ENCODE data around the gene PPP4R3A.
"Not testable (repeated sequence)": the region's sequence is repeated elsewhere in the genome, so short reads cannot be mapped to it uniquely, and the experiment has no call there.

The PPP4R3A gene

DNA sequence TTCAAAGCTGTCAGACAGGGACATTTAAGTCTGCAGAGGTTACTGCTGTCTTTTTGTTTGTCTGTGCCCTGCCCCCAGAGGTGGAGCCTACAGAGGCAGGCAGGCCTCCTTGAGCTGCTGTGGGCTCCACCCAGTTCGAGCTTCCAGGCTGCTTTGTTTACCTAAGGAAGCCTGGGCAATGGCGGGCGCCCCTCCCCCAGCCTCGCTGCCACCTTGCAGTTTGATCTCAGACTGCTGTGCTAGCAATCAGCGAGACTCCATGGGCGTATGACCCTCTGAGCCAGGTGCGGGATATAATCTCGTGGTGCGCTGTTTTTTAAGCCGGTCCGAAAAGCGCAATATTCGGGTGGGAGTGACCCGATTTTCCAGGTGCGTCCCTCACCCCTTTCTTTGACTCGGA is 73.8 kb downstream of the PPP4R3A start:
- not testable (repeated sequence) for H3K27me3 Mint-ChIP-seq (ENCODE audit: low read depth); H3K4me3 Mint-ChIP-seq; H3K36me3 Mint-ChIP-seq (ENCODE audit: low read depth); H3K4me1 Mint-ChIP-seq (ENCODE audit: low read depth); H3K27ac Mint-ChIP-seq
- peaks cover 22% of the 10 kb centered on the region for H3K9me3 Mint-ChIP-seq

DNA sequence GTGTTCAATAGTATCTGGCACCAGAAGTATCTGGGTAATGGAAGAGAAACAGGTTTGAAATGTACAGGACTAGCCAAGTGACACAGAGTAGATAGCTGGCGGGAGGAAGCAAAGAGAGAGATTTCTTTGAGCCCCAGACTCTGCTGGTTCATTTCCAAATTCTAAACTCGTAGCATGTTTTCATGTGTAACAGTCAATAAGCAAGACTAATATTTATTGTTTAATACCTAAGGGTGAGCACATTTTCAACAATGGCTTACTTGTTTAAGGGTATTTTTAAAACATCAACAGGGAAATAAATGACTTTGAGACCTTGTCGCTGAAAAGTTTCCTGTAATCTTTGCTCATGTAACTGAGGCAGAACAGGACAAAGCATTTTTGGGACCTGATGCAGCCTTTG is 80.7 kb downstream of the PPP4R3A start:
- peaks cover 12% of the 10 kb centered on the region for H3K4me1 Mint-ChIP-seq (ENCODE audit: low read depth)
- H3K27ac Mint-ChIP-seq: no peak overlapping the region
- H3K27me3 Mint-ChIP-seq (ENCODE audit: low read depth): peaks cover 5% of the 10 kb centered on the region
- no peaks in the 10 kb centered on the region for H3K36me3 Mint-ChIP-seq (ENCODE audit: low read depth)
- no peak overlapping the region for H3K4me3 Mint-ChIP-seq
- no peaks in the 10 kb centered on the region for H3K9me3 Mint-ChIP-seq

DNA sequence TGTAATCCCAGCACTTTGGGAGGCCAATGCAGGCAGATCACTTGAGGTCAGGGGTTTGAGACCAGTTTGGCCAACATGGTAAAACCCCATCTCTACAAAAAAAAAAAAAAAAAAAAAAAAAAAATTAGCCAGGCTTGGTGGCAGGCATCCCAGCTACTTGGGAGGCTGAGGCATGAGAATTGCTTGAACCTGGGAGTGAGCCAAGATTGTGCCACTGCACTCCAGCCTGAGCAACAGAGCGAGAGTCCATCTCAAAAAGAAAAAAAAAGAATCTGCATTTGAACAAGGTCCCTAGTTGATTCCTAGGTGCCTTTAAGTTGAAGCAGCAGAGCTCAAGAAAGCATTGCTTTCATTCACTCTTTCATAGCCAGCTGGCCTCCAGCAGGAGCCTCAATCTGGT is 81.2 kb downstream of the PPP4R3A start:
- not testable (repeated sequence) for H3K27ac Mint-ChIP-seq; H3K27me3 Mint-ChIP-seq (ENCODE audit: low read depth); H3K36me3 Mint-ChIP-seq (ENCODE audit: low read depth); H3K4me3 Mint-ChIP-seq; H3K9me3 Mint-ChIP-seq
- peaks cover 12% of the 10 kb centered on the region for H3K4me1 Mint-ChIP-seq (ENCODE audit: low read depth)

DNA sequence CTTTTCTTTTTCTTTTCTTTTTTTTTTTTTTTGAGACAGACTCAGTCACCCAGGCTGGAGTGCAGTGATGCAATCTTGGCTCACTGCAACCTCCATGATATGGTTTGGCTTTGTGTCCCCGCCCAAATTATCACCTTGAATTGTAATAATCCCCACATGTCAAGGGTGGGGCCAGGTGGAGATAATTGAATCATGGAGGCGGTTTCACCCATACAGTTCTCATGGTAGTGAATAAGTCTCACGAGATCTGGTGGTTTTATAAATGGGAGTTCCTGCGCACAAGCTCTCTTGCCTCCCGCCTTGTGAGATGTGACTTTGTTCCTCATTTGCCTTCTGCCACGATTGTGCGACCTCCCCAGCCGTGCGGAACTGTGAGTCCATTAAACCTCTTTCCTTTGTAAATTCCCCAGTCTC is 84.6 kb downstream of the PPP4R3A start:
- H3K27me3 Mint-ChIP-seq (ENCODE audit: low read depth); H3K27ac Mint-ChIP-seq; H3K36me3 Mint-ChIP-seq (ENCODE audit: low read depth); H3K4me3 Mint-ChIP-seq; H3K9me3 Mint-ChIP-seq: not testable (repeated sequence)
- peaks cover 12% of the 10 kb centered on the region for H3K4me1 Mint-ChIP-seq (ENCODE audit: low read depth)

DNA sequence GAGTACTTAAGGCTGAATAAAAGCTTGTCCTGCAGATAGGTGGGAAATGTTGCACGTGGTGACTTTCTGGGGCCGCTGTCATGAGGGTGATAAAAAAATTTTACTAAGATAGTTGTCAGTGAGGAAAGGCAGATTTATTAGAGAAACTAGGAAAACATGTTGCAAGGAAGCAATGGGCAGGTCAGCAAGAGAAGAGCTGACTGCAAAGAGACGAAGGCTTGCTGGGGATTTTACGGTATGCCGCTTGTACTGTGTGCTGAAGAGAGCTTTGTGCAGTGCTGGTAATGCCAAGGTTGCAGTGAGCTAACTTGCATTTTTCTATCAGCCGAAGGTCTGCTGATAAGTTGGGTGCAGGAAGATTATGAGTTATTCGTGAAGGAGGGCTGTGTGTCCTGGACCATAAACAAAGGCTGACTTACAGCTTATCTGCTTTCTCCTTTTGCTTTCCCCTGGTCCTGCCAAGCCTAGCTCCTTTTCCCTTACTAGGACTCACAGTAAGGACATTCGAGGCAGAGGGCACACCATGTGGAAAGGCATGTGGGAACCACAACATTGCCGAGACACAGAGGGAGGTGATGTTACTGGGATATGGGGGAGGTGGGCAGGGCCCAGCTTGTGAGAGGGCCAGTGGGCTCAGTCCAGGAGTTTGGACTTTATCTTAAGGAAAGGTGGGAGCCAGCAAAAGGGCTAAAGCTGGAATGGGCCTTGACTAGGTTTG is 85.1 kb downstream of the PPP4R3A start:
- Mint-ChIP-seq H3K4me3 (no peak overlapping the region), H3K36me3 (ENCODE audit: low read depth) (no peaks in the 10 kb centered on the region), H3K27me3 (ENCODE audit: low read depth) (peaks cover 5% of the 10 kb centered on the region), H3K9me3 (no peaks in the 10 kb centered on the region), H3K27ac (no peak overlapping the region), H3K4me1 (ENCODE audit: low read depth) (peaks cover 12% of the 10 kb centered on the region)

DNA sequence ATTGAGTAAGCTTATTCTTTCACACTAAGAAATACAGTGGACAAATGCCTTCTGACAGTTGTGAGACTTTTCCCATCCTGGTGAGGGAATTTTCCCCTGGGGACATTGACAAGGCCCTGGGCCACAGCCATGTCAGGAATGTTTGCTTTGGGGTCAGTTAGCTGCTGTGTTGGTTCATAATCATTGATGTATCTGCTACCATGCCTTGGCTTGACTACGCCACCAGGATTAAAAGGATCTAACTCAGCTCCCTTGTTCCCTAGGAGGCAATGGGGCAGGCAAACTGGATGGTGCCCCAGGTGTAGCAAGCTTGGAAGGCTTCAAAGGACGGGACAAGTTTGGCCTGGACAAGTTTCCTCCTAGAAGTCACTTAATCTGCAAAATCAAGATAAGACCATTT is 89.4 kb downstream of the PPP4R3A start:
- Mint-ChIP-seq H3K36me3 (ENCODE audit: low read depth) (peaks cover 7% of the 10 kb centered on the region), H3K9me3 (no peaks in the 10 kb centered on the region)

DNA sequence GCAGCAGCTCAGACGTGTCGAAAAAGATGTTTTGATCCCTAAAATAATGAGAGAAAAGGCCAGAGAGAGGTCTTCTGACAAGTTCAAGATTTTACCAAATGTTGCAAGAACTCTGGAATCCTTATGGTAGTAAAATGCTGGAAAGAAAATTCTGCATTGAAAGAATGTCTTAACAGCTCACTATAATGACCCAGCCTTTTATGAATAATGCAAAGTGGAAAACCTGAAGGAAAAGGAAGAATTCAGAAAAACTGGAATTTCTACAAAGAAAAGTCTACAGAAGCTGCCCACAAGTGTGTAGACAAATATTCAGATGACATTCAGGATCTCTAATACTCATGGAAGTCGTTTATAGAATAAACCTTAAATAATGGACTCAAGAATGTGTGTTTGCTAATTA is 90.7 kb downstream of the PPP4R3A start:
- peaks cover 21% of the 10 kb centered on the region for H3K4me1 Mint-ChIP-seq (ENCODE audit: low read depth)
- peaks cover 8% of the 10 kb centered on the region for H3K27me3 Mint-ChIP-seq (ENCODE audit: low read depth)
- H3K27ac Mint-ChIP-seq: no peak overlapping the region
- H3K9me3 Mint-ChIP-seq: no peaks in the 10 kb centered on the region
- H3K4me3 Mint-ChIP-seq: peak overlapping the region; percentile 67
- peaks cover 17% of the 10 kb centered on the region for H3K36me3 Mint-ChIP-seq (ENCODE audit: low read depth)

More for the DNA sequence above, 89.4 kb downstream of the PPP4R3A start:
- H3K27me3 Mint-ChIP-seq (ENCODE audit: low read depth): peaks cover 13% of the 10 kb centered on the region
- H3K27ac Mint-ChIP-seq: peak overlapping the region; percentile 8
- no peak overlapping the region for H3K4me3 Mint-ChIP-seq
- H3K4me1 Mint-ChIP-seq (ENCODE audit: low read depth): peaks cover 12% of the 10 kb centered on the region

DNA sequence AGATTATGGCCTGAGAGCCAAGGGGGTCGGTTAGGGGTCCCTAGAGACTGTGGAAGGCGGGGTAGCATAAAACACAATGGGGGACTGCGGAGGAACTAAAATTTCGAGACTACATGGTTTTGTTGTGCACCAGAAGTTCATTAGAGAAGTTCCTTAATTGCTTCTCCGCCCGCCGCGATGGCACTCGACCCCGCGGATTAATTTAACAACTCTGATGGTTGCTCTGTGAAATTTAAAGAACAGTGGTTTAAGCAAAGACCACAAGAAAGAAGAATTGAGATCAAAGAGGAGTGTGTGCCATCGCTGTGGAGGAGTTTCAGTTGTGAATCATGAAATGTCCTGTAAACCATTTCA is 91.1 kb downstream of the PPP4R3A start:
- peaks cover 8% of the 10 kb centered on the region for H3K27me3 Mint-ChIP-seq (ENCODE audit: low read depth)
- peak overlapping the region; percentile 72 for H3K27ac Mint-ChIP-seq
- H3K9me3 Mint-ChIP-seq: no peaks in the 10 kb centered on the region
- peaks cover 25% of the 10 kb centered on the region for H3K4me1 Mint-ChIP-seq (ENCODE audit: low read depth)
- H3K36me3 Mint-ChIP-seq (ENCODE audit: low read depth): peaks cover 21% of the 10 kb centered on the region
- H3K4me3 Mint-ChIP-seq: peak overlapping the region; percentile 67

DNA sequence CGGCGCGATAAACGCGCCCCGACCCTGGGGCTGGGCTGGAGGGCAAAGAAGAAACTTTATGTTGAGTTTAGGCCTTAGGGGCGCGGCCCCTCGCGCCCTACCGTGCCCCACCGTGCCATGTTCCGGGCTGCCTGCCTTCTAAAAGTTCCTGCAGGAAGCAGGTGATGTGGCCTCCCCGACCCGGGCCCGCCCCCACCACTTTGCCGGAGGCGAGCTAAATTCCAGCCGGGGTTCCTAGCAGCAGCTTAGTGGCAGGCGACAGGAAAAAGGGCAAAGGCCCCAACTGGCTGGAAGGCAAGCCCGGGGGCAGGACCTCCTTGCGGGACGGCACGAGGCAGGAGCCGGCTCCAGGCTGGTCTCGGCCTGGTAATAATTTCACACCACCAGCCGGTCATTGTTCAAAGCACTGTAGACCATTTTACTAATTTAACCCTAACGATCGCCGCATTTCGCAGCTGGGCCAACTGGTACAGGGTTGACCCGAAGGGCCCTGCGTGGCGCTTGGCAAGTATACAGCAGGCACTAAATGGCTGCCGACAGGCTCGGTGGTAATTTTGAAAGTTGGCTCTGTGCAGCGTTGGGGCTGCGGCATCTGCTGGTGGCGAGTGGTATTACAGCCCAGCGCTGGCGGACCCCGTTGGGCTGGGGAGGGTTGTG is 91.6 kb downstream of the PPP4R3A start:
- Mint-ChIP-seq H3K9me3 (no peaks in the 10 kb centered on the region), H3K4me3 (peak overlapping the region; percentile 67), H3K27ac (peak overlapping the region; percentile 72), H3K27me3 (ENCODE audit: low read depth) (peaks cover 8% of the 10 kb centered on the region), H3K4me1 (ENCODE audit: low read depth) (peaks cover 29% of the 10 kb centered on the region), H3K36me3 (ENCODE audit: low read depth) (peaks cover 25% of the 10 kb centered on the region)

DNA sequence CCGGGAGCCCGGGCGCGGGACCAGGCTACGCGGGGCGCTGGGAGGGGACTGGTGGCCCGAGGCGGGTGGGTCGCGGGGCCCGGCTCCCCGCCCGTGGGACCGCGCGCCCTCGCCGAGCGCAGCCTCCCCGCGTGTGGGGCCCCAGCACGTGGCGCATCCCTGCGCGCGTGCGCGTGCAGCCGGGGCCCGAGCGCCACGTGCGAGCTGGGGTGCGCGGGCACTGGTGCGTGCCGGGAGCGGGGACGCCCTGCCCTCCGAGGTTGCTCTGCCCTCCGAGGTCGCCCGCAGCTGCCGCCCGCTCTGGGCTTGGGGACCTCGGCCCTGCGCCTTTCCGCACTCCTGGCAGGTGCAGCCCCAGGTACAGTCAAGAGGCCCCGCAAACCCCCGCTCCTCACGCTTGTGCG is 92.1 kb downstream of the PPP4R3A start:
- Mint-ChIP-seq H3K27me3 (ENCODE audit: low read depth) (peaks cover 8% of the 10 kb centered on the region), H3K4me3 (peak overlapping the region; percentile 67), H3K9me3 (no peaks in the 10 kb centered on the region), H3K4me1 (ENCODE audit: low read depth) (peaks cover 34% of the 10 kb centered on the region), H3K36me3 (ENCODE audit: low read depth) (peaks cover 29% of the 10 kb centered on the region), H3K27ac (peak overlapping the region; percentile 65)

DNA sequence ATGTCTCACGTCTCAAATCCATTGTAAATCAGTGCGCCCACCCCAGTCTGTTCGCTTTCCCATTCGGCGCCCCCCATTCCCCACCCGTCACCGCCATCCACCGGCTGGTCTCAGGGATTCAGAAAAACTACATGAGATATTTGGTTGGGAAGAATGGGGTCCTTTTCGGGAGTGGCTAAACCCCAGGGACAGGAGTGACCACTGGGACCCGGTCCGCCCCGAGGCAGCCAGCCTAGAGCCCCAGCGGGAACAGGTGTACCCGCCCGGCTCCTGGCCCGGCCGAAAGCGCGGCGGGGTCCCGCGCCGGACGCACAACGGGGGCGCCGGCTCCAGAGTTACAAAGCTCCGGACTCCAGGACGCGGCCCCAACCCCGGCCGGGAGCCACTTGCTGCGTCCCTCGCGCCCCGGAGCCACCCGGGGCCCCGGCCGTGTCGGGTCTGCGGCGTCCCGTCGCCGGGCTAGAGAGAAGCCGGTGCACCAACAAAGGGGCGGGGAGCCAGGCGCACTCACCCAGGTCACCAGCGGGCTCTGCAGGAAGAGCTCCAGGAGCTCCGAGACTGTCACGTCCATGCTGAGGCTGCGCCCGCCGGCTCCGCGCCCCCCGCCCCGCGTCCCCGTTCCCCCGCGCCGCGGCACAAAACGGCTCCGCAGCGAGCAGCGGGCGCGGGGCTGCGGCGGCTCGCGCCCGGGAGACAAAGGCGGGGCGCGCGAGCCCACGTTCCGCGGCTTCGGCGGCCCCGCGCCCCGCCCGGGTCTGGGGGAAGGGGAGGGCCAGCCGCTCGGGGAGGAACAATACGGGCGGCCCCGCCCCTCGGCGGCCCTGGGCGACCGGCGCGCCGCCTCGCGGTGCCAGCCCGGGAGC is 92.8 kb downstream of the PPP4R3A start, which contains the start of gene CCDC88C:
CCDC88C (minus strand) TSS at position 701 of the 863 bp plus-strand sequence; CDS start at position 571, 130 bp downstream.
- H3K27me3 Mint-ChIP-seq (ENCODE audit: low read depth): peaks cover 8% of the 10 kb centered on the region
- no peaks in the 10 kb centered on the region for H3K9me3 Mint-ChIP-seq
- peak within 1 kb of the TSS; percentile 100 for H3K4me3 Mint-ChIP-seq
- peaks cover 34% of the 10 kb centered on the region for H3K36me3 Mint-ChIP-seq (ENCODE audit: low read depth)
- H3K4me1 Mint-ChIP-seq (ENCODE audit: low read depth): peaks cover 39% of the 10 kb centered on the region
- peak within 1 kb of the TSS; percentile 100 for H3K27ac Mint-ChIP-seq

DNA sequence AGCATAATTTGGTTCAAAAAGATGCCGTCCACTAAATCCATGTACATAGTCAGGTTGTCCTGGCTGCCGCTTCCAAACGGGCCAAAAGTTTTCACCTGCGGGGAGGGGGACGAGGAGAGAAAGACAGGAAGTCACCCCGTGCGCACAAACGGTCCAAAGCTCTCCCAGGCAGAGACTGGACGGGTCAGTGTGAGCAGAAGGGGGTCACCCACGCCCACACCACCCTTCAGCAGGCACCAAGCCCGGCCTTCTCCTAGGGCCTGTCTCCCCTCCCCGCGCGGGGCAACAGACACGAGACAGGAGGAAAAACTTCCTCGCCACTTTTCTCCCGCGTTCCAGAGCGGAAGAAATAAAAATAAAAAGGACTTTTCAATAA is 93.4 kb downstream of the PPP4R3A start:
- Mint-ChIP-seq H3K36me3 (ENCODE audit: low read depth) (peaks cover 34% of the 10 kb centered on the region), H3K27ac (peak overlapping the region; percentile 100), H3K27me3 (ENCODE audit: low read depth) (peaks cover 8% of the 10 kb centered on the region), H3K4me1 (ENCODE audit: low read depth) (peaks cover 41% of the 10 kb centered on the region), H3K4me3 (peak overlapping the region; percentile 100), H3K9me3 (no peaks in the 10 kb centered on the region)

DNA sequence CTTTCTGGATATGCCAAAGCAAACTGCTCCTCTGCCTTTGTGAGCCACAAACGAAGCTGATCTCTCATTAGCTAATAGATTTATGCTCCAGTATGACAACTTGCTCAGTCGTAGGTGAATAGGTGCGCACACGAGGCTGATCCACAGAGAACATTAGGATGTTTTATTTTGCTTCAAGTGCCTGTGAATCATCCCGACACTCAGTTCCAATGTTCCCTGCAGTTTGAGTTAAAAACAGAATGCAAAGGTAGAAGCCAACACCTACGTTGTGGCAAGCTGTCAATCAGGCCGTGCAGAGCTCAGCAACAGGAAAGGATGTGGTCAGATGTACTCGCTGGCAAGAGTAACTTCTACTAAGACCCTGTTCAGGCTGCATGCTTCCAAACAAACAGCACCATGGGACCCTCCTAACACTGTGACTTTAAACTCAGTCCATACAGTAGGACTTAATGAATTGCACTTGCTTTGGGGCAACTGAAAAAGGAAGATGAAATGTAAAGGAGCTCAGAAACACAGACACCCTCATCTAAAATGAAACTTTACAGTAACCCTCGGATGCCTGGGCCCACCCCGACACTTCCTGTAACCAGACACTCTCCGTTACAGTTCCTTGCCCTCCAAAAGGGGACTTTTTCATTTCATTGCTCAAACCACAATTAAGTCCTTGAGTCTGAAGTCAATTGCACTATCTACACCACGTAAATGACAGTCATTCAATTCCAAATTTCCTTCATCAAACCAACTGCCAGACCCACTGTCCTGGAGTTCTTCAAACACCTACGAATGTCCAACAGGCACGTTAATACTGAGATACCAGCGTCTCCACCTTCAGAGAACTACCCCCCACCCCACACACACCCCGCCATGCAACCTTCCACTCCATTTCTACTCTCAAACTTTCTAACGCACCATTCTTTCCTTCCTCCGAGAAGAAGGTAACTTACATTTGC is 94.0 kb downstream of the PPP4R3A start:
- no peaks in the 10 kb centered on the region for H3K9me3 Mint-ChIP-seq
- H3K36me3 Mint-ChIP-seq (ENCODE audit: low read depth): peaks cover 40% of the 10 kb centered on the region
- peak overlapping the region; percentile 100 for H3K4me3 Mint-ChIP-seq
- peak overlapping the region; percentile 100 for H3K27ac Mint-ChIP-seq
- peaks cover 48% of the 10 kb centered on the region for H3K4me1 Mint-ChIP-seq (ENCODE audit: low read depth)
- peaks cover 8% of the 10 kb centered on the region for H3K27me3 Mint-ChIP-seq (ENCODE audit: low read depth)

DNA sequence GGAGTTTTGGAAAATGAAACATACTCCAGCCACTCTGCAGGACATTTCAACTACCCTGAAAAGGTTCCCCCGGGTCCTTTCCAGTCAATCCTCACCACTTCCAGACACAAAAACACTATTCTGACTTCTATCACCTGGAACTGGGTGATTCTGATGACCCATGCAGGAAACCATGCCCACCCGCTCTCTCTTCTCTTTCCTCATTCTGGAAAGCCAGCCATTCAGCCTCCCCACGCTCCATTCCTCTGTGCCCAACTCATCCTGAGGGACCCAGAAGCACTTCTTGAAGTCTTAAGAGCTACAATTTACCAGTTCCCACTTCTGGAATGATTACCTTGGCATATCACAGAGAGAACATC is 95.7 kb downstream of the PPP4R3A start:
- H3K27me3 Mint-ChIP-seq (ENCODE audit: low read depth): peaks cover 8% of the 10 kb centered on the region
- H3K36me3 Mint-ChIP-seq (ENCODE audit: low read depth): peaks cover 54% of the 10 kb centered on the region
- peaks cover 62% of the 10 kb centered on the region for H3K4me1 Mint-ChIP-seq (ENCODE audit: low read depth)
- peak overlapping the region; percentile 100 for H3K27ac Mint-ChIP-seq
- H3K9me3 Mint-ChIP-seq: no peaks in the 10 kb centered on the region
- H3K4me3 Mint-ChIP-seq: peak overlapping the region; percentile 100
